NCI-H1092 treated with DMSO at 0.1 percent for 48 hours (cell line): ENCODE data around the gene TMEM255B.
A peak's percentile ranks its signal among the peaks of the same experiment; 100 is the strongest.

Experiments
- DNase-seq: peaks from one replicate; lab custom pipeline; 2025; lab: John Stamatoyannopoulos, UW

Gene TMEM255B

GRCh38 chr13:113834496-113835200 is 75.6 kb downstream of the TMEM255B start:
- no peak for DNase-seq

DNA sequence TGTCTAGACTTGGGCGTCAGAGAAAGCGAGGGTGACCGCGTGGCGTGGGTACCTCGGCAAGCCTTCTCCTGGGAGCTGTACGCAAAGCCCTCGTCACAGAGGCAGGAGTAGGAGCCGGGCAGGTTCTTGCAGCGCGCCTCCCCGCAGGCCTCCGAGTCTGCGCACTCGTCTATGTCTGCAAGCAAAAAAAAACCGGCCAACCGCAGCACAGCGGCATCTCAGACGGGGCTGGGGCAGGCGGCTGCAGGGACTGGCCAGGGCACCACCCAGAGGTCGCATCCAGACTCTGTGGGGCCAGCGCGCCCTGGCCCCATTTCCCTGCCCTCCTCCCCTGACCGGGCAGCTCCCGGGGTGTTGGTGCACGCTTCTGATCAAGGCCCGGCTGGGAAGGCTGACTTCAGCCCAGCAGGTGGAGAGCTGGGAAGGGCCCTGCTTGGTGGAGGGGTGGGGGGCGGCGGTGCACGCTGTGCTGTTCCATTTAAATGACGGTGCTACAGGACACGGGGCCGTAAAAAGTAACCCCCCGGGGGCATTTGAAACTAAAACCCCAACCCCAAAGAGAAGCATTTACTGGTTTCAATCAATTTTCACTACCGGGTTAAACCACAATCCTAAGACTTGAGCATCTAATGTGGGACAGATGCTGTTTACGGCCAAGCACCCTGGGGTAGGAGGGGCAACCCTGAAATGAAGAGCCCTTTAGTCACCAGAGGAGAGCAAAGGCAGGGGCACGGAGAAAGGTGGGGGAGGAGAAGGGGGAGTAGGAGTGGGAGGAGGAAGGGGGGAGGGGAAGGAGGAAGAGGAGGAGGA is 76.6 kb downstream of the TMEM255B start:
- peak; percentile 10 for DNase-seq

- no peak for DNase-seq
These were observed 77.9 kb downstream of the TMEM255B start for GRCh38 chr13:113836768-113837559.

DNA sequence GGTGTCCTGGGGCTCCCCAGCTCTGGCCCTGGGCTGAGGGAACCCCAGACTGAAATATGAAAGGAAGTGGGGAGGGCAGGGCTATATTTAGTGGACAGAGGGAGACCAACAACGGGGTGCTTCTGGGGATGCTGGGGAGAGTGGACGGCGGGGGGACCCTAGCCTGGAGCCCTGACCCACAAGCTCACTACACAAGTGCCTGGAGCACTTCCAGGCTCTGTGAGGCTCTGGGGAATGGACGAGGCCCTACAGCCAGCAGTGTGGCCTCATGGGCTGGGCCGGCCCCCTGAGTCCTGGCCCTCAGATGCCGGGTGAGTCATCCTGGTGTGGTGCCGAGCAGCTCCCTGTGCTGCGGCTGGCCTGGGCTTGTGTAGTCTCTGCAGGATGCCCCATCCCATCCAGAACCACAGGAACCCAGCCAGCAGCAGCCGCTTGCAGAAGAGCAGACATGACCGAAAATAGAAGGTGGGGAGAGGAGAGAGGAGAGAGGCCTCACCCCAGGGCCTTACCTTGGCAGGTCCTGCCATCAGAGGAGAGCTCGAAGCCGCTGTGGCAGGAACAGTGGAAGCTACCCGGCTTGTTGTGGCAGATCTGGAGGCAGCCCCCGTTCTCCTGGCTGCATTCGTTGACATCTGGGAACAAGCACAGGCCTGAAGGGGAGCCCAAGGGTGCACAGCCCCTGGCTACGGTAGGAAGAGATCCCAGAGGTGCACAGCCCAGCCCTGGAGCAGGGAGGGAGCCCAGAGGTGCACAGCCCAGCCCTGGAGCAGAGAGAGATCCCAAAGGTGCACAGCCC is 78.7 kb downstream of the TMEM255B start:
- DNase-seq: no peak

- no peak for DNase-seq
These were observed 79.7 kb downstream of the TMEM255B start for GRCh38 chr13:113838711-113839201.

- DNase-seq: no peak
These were observed 80.6 kb downstream of the TMEM255B start for GRCh38 chr13:113839536-113840204.

- no peak for DNase-seq
These were observed 81.7 kb downstream of the TMEM255B start for GRCh38 chr13:113840541-113841352.

DNA sequence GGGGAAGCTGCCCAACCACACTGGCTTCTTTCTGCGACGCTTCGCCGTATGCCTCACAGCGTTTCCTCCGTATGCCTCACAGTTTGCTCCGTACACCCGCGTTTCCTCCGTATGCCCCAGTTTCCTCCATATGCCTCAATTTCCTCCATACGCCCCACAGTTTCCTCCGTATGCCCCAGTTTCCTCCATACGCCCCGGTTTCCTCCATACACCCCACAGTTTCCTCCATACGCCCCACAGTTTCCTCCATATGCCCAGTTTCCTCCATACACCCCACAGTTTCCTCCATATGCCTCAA is 82.3 kb downstream of the TMEM255B start:
- no peak for DNase-seq

GRCh38 chr13:113842336-113843062 is 83.5 kb downstream of the TMEM255B start:
- no peak for DNase-seq

- no peak for DNase-seq
These were observed 84.1 kb downstream of the TMEM255B start for GRCh38 chr13:113843063-113843654.

DNA sequence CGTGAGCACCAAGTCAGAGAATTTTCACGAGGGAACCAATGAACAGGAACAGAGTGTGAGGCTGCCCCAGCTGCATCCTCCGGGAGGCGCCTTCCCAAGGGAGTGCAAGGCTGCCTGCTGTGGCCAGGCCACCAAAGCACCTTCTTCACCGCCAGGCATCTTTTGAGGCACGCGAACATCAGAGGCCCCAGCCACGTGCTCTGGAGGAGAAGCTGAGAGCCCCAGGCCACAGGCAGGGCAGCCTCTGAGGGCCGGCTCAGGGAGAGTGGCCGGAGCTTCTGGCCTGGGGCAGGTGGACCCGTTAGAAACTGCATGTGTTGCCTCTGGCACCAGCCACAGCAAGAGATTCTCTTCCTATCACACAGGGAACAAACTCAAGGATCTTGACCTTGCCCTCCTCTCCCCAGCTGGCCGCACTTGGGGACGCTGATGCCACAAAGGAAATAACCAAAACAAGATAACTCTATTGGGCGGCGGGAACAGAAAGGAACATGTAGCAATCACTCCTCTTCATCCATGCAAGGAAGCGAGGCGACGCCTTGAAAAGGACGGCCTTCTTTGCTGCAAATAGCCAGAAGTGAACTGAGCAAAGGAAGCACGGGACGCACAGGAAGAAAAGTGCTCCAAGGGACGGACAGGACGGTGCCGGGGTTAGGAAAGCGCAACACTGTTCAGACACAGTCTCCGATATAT is 85.0 kb downstream of the TMEM255B start:
- DNase-seq: no peak

- DNase-seq: no peak
These were observed 86.0 kb downstream of the TMEM255B start for GRCh38 chr13:113845055-113845454.

GRCh38 chr13:113845723-113846635 is 87.0 kb downstream of the TMEM255B start:
- no peak for DNase-seq

DNA sequence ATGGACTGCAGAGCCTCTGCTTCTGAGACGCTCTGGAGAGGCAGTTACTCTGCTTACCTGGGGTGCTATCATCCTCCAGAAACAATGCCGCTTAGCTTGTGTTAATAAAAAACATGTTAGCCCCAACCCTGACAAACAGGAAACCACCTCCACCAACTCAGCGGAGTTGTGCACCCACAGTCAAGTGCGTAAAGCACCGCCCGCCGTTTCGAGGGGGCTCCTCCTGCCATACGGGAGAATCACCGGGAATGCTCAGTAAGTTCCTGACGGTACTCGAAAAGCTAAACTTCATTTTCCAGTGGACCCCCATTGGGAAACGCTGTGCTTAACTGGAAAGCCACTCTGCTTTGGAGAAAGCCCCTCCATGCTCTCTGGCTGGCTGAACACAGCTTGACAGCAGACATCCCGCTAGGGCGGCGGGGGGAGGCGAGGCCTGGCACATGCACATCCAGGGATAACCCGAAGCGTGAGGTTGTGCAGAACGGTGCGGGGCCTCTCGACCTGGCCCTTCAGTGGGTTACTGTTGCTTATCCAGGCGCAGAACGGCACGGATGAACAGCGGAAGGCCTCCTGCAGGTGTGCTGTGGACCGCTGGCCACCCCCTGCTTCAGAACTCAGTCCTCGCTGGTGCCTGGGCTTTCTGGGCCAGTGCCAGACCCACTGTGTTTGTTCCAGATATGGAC is 87.8 kb downstream of the TMEM255B start:
- DNase-seq: no peak

DNA sequence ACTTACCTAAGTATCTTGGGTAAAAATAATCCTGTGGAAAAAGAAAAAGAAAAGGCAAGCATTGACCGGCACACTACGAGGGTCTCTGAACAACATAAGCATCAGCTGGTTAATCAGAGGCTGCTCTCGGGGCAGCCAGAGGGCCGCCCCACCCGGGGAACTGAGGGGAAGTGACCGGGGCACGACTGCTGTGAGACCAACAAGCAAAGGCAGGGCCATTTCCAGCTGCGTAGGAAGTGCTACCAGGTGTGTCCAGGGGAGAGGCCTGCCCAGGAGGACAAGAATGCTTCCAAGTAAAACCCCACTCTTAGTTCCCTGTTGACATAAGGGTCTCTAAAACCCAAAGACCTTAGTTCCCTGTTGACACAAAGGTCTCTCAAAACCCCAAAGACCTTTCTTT is 89.0 kb downstream of the TMEM255B start:
- no peak for DNase-seq

DNA sequence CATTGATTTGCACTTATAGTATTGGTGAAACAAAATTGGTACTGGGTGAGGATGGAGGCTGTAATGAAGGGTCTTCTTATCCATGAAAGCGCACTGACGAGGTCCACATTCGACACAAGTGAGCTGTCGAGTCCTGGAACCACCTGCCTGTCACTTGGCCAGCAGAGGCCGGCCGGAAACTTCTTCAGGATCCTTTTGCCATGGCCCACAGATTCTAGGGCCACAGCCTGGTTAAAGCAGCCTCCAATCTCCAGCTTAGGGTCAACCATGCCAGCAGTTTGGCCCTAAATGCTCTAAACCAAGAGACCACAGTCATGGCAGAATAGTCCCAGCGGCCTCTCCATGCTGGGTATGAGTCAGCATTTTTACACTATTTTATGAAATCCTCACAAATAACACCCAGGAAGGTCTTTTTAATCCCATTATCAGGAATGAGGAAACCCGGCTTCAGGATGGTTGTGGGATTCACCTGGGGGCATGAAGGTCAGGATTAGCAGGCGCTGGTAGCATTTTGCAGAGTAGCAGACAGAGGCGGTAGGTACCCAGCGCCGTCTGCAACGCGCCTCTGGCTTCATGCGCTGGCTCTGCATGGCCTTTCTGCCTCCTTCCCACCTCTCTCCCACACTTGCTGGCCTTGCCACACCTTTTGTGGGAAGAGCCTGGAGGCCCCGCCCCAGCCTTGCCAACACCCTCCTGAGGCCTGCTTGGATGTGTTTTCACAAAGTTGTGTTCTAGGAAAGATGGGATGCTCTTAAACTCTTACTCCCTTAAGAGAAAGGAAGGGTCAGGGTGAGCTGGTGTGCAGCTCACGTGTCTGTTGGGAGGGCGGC is 89.6 kb downstream of the TMEM255B start:
- no peak for DNase-seq
